Motor neuron (in vitro differentiated cells): ENCODE results near the gene FOXP1. TPM values are rescaled to one million over a fixed set of nuclear protein-coding genes. Genes with fewer than 3 reads are reported as not detected.

Experiments used
- ATAC-seq, 8 experiments: fragments of 200-7000 bp; cut with Tn5 transposase; replicated peaks in 6 of 8; 2 replicates each; pipeline ENCODE4 v1.8.0; 2021; ENCODE audit warnings: mild to moderate bottlenecking in 8 of 8, moderate library complexity in 8 of 8
- H3K27ac ChIP-seq, 2 donors: fragments of 250-450 bp; sonication (Bioruptor Pico); 2 replicates each; pipeline ENCODE4 v1.9.0; 2021; ENCODE audit warnings: antibody characterized with exemption in 2 of 2, mild to moderate bottlenecking in 2 of 2, moderate library complexity in 1 of 2
- H3K4me1 ChIP-seq, 2 donors: fragments of 250-450 bp; sonication (Bioruptor Pico); replicated peaks in 1 of 2; 2 replicates each; pipeline ENCODE4 v1.6.1; 2021; ENCODE audit warnings: antibody characterized with exemption in 2 of 2, mild to moderate bottlenecking in 2 of 2, moderate library complexity in 1 of 2
- H3K4me3 ChIP-seq, 5 donors: fragments of 250-450 bp; sonication (Bioruptor Pico); 2 replicates each; pipeline ENCODE4 v1.9.0; 2021; ENCODE audit warnings: antibody characterized with exemption in 5 of 5, mild to moderate bottlenecking in 5 of 5, moderate library complexity in 4 of 5
- WGBS, 10 experiments: fragments of 450-650 bp; shearing (Covaris generic); methylation state at CpG; one replicate each; pipeline ENCODE4 v1.0.0; 2022; 5-methylcytosine and 5-hydroxymethylcytosine counted together
- in situ Hi-C, 9 experiments: fragments of 400-800 bp; cut with MboI; loops; one replicate each; pipeline ENCODE4 v1.15.0; 2021; ENCODE audit warnings: low sequenced_read_pairs in 9 of 9, low pct_unique_long_range_greater_than_20kb in 2 of 9; ENCODE audit not compliant: unreplicated experiment in 9 of 9
- total RNA-seq, 8 experiments: library from RNA; unstranded; fragments of 300-600 nt; gene quantifications; 2 replicates each; pipeline versions ENCODE4 v1.2.3 to v1.2.4, GENCODE V29; 2022

The FOXP1 gene
- total RNA-seq, 8 experiments from 2014 or later, result 7.0 to 118 (median 74.5) TPM

DNA sequence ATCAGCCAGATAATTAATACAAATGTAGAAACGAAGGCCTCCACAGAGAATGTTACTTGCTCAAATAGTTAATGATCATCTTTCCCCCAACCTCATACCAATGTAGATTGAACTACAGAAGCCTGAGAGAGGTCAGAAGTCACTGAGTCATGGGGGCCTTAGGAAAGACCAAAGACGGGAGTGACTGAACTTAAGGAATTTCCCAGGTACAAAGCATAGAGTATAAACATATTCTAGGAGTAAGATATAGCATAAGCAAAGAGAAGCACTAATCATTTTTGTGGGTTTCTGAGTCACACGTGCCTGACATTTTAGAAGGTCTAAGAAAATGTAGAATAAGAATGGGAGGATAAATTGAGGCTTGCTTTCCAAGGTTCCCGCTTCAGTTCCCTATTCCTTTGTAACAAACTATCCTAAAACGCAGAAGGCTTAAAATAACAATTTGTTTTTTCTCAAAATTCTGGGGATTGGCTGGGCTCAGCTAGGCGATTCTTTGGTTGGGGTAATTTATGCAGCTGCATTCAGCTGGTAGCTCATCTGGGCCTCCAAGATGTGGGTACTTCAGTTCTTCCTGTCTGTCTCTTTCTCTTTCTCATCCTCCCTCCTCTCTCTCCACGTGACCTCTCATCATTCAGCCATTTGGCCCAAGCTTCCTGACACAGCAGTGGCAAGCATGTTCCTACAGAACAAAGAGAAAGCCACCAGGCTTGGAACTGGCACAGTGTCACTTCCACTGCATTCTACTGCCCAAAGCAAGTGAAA, 422.6 kb downstream of the FOXP1 start:
- no peak for ATAC-seq
- no peaks in the 10 kb centered on the region for H3K4me1 ChIP-seq
- in situ Hi-C loops, result no loop called here
- H3K4me3 ChIP-seq, result no peak overlapping the region
- 80 to 100% (median 90%) methylated on average over 2 to 6 of the region's 7 CpGs; no CpG with 5 or more reads in 1 of the 10 experiments for WGBS, 10 experiments
- no peak overlapping the region for H3K27ac ChIP-seq

DNA sequence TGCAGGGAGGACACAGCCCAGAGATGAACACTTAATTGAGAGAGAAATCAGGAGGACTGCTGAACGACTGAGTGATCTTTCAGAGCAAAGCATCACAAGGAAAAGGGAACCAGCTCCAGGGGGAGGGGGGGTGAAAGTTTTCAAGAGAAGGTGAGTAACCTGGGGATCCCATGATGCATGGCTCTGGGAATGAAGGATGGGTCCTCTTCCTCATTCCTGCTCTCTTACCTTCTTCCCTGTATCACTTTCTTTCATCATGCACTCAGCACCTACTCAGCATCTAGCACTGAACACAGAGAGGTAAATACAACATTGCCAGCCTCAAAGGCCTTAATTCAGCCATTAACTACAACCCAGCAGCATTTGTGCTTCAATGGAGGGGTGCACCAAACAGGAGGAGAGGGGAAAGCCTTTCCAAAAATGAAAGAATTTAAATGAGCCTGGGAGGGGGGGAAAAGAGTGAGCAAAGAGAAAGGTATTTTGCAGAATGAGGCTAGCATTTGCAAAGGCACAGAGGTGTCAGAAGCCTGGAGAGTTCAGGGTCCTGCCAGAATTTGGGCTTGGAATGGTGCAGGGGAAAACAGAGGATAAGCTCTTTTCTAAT, 427.4 kb downstream of the FOXP1 start:
- H3K27ac ChIP-seq, result no peak overlapping the region
- ATAC-seq, result no peak
- no peaks in the 10 kb centered on the region for H3K4me1 ChIP-seq
- no peak overlapping the region for H3K4me3 ChIP-seq
- in situ Hi-C loops, result no loop called here
- WGBS, 10 experiments, result 40 to 80% (median 64%) methylated on average over 1 of the region's 1 CpG; no CpG with 5 or more reads in 5 of the 10 experiments

DNA sequence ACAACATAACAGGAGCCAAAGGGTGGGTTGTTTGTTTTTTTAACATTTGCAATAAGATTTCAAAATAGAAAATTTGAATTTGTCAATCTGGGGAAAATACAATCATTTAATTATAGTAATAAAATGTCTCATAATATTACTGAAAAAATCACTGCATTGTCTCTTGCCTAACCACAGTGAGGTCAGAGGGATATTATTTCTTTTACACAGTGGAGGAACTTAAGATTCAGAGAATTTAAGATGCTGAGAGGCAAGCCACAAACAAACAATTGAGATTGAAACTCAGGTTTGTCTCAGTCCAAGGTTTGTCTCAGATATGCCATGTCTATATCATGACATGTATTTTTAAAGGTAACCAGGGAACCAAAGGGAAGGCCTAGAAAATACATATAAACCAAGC, 428.7 kb downstream of the FOXP1 start:
- Histone ChIP-seq H3K4me1 (peaks cover 0 to 4% of the 10 kb centered on the region in 2 donors), H3K27ac (no peak overlapping the region), H3K4me3 (no peak overlapping the region)
- ATAC-seq, result no peak
- in situ Hi-C loops, result no loop called here

DNA sequence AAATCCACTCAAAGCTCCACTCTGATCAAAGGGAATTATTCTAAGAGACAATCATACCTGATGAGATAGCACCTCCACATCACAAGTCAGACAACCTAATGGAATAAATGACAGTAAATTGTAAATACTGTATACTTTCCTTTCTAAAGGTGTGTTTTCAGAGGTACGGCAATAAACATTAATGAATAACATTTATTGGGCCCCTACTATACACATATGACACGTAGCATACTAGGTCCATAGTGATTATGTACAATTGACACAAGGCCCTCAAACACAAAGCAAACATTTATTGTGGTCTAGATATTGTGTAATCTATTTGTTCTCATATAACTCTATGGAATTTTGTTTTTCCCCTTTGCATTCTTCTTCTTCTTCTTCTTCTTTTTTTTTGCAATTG, 429.8 kb downstream of the FOXP1 start:
- Histone ChIP-seq H3K27ac (no peak overlapping the region), H3K4me1 (peaks cover 0 to 8% of the 10 kb centered on the region in 2 donors), H3K4me3 (no peak overlapping the region)
- no peak for ATAC-seq
- in situ Hi-C loops, result no loop called here
- 80 to 100% (median 93%) methylated on average over 1 to 2 of the region's 2 CpGs; no CpG with 5 or more reads in 1 of the 10 experiments for WGBS, 10 experiments

DNA sequence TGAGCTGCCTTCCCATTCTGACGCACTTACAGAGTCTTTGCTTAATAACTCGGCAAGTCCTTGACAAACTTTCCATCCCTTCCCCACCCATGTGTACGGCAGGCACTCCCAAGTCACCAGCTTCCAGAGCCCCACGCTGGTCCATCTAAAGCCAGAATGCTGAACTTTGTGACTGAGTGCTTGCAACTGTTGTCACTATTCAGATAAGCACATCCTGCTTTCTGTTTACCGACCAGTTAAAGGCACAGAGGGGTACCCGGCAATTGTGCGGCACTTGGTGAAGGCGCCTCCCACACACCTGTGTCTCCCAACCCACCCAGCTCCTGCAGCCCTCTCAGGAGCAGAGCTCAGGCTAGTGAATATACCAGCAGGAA, 430.6 kb downstream of the FOXP1 start:
- in situ Hi-C loops, result no loop called here
- H3K27ac ChIP-seq, result no peak overlapping the region
- H3K4me1 ChIP-seq, result peaks cover 0 to 8% of the 10 kb centered on the region in 2 donors
- no peak overlapping the region for H3K4me3 ChIP-seq
- ATAC-seq, result no peak
- WGBS, 10 experiments, result 87 to 100% (median 100%) methylated on average over 1 to 3 of the region's 8 CpGs; no CpG with 5 or more reads in 6 of the 10 experiments

DNA sequence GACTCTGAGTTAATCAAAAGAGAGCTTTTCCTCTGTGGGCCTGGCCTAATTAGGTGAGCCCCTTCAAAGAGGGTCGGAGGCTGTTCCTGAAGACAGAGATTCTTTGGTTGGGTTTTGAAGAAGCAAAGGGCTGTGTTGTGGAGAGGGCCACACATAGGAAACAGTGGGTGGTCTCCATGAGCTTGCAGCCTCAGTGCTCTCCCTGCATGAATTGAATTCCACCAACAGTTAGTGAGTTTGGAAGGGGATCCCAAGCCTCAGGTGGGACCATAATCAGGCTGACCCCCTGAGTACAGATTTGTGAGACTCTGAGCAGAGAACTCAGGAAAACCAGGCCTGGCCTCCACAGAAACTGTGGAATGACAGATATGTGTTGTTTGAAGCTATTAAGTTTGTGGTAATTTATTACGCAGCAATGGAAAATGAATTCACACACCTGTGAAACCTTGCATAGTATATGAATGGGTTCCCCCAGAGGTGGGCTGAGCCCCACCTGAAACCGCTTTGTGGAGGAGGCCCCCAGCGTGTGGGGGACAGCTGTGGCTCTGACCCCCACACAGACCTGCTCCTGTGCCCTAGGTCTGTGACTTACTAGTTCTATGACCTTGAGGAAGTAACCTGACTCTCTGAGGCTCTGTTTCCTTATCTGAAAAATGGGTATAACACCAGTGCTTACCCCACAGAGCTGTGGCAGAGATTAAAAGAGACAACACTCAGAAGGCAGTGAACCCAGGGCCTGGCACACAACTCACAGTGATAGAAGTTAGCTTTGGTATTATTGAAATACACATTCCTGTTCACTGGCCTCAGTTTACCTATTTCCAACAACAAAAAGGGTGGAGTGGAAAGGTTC, 431.3 kb downstream of the FOXP1 start:
- Histone ChIP-seq H3K4me1 (peaks cover under 1 to 12% of the 10 kb centered on the region in 2 donors), H3K27ac (no peak overlapping the region), H3K4me3 (no peak overlapping the region)
- in situ Hi-C loops, result no loop called here
- WGBS, 10 experiments, result 50 to 100% (median 83%) methylated on average over 1 to 2 of the region's 4 CpGs; no CpG with 5 or more reads in 2 of the 10 experiments
- no peak for ATAC-seq

DNA sequence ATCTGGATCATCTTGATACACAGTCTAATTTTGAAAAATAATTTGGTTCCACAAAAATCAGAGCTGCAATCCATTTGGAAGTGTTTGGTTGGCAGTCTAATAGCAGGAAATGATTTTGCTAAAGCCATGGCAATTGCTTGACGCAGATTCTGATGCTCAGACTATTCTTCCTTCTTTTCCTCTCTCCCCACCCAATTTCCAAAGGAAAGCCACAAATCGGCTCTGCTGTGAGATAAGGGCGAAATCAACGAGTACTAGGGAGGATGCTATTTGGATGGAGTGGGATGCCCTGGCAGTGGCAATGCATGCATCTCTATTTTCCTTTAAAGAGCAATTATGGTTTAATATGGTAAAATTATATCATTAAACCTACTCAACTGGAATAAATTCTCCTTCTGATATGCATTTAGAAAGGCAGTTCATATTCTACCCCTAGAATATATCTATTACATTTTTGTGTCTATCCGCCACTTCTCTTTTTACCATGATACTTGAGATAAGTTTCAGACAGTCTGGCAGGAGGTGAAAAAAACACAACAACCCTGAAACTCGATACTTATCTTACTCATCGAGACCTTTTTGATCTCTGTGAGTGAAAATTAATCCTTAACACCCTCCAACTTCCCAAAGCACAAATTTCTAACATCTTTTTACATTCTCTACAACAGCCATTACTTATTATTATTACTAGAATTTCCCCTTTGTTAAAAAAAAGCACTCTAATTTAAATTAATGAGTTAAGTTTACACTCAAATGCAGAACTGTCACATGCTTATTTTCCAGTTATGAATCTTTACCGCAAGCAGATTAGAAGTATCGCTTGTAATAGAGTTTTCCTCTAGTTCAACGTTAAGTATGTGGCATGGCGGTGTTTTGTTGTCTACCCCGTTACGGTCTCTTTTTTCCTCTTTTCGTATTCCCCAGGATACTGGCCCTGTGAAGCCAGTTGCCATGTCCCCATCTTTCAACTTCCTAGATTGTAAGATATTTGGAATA, 433.3 kb downstream of the FOXP1 start:
- H3K4me1 ChIP-seq, result peaks cover 10 to 29% of the 10 kb centered on the region in 2 donors
- H3K27ac ChIP-seq, result no peak overlapping the region
- in situ Hi-C loops, result no loop called here
- no peak overlapping the region for H3K4me3 ChIP-seq
- no peak for ATAC-seq
- 77 to 98% (median 92%) methylated on average over 7 to 14 of the region's 14 CpGs for WGBS, 10 experiments

DNA sequence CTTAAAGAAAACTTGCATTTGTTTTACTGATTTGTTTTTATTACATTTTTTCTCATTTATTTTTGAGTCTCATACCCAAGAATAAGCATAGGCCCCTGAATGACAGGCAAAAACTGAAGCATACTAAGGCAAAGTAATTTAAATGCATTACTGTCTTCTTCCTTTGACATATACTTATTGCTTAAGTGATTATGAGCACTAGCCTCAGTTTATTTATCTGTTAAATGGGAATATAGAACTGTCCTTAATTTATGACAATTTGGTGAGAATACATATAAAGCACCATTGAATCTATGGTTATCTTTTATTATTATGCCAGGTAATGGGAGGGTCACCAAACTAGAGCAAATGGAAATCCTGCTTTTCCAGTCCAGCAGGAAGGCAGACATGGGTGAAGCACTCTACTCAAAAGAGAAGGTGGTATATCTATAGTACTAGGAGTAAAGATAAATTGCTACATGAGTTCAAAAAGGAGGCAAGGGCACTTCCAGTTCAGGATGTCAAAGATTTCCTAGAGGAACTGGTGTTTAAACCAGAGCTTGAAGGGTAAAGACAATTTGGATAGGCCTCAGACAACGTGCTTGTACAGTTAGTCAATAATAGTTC, 435.0 kb downstream of the FOXP1 start:
- Histone ChIP-seq H3K4me3 (no peak overlapping the region), H3K4me1 (peaks cover 10 to 29% of the 10 kb centered on the region in 2 donors), H3K27ac (no peak overlapping the region)
- 0 to 100% (median 88%) methylated on average over 1 of the region's 1 CpG; no CpG with 5 or more reads in 2 of the 10 experiments for WGBS, 10 experiments
- in situ Hi-C loops, result no loop called here
- no peak for ATAC-seq

DNA sequence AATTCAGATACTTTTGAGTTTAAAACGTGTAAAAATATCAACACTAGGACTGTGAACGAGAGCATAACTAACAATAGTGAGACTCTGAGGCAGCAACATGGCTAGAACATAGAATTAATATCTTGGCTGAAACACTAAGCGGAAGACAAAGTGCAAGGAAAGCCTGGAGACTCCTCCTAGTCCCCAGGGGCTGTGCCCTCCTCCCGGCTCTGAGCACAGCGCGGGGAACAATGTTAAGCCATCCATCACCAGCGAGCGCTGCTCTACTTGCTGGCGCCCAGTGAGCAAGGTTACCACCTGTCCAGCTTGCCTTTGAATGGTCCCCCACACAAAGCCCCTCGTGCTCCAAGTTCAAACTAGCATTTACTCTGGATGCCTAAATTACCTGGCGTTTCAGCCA, 436.9 kb downstream of the FOXP1 start:
- Histone ChIP-seq H3K4me1 (peaks cover 10 to 33% of the 10 kb centered on the region in 2 donors), H3K4me3 (no peak overlapping the region), H3K27ac (no peak overlapping the region)
- peak in 5 of 8 experiments; percentile 75 to 90 (median 89) for ATAC-seq
- in situ Hi-C loops, result no loop called here
- 10 to 74% (median 28%) methylated on average over 3 to 8 of the region's 11 CpGs; no CpG with 5 or more reads in 1 of the 10 experiments for WGBS, 10 experiments

DNA sequence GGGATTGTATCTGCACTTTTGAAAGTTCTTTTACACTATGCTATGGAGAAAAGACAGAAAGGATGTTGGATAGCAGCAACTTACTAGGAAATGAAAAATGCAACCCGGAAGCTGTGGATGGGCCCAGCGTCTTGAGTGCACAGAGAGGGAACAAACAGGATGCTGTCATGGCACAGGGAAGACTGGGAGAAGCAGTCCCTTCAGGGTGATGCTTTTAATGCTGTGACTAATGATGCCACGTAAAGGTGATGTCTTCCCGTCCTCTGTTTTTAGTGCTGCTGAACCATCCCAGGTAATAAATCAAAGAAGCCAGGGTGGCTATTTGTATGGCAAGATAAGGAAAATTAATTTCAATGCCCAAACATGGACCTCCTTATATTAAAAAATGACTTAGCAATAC, 437.6 kb downstream of the FOXP1 start:
- in situ Hi-C loops, result no loop called here
- ATAC-seq, result peak in 3 of 8 experiments; percentile 16 to 45 (median 41)
- H3K4me3 ChIP-seq, result no peak overlapping the region

DNA sequence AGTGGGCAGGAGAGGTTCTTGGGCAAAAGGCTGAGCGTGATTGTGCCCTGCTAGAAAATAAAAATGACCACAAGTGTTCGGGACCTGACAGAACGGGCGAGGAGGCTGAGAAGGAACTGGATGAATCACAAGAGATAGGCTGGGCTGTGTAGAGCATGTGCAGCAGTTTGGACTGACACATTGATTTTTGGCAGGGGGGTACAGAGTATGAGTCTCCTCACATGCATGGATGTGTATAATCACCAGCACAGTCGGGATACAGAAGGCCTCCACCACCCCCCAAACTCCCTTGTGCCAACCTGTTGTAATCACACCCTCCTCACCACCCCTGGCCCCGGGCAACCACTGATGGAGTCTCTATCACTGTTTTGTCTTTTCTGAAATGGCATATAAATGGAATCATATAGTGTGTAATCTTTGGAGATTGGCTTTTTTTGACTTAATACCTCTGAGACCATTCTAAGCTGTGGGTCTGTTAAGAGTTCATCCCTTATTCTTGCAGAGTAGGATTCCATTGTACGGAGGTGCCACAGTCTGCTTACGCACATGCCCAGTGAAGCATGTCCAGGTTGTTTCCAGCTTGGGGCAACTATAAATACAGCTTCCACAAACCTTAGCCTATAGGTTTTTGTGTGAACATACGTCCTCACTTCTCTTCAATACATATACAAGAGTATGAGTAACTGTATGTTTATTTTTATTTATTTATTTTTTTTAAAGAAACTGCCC, 438.8 kb downstream of the FOXP1 start:
- WGBS, 10 experiments, result 57 to 98% (median 91%) methylated on average over 2 to 8 of the region's 9 CpGs; no CpG with 5 or more reads in 2 of the 10 experiments
- in situ Hi-C loops, result no loop called here
- Histone ChIP-seq H3K4me1 (peaks cover 10 to 27% of the 10 kb centered on the region in 2 donors), H3K4me3 (no peak overlapping the region), H3K27ac (no peak overlapping the region)
- ATAC-seq, result no peak

More for the DNA sequence above, 437.6 kb downstream of the FOXP1 start:
- peak overlapping the region in 1 of 2 donors; percentile 9 for H3K27ac ChIP-seq
- H3K4me1 ChIP-seq, result peaks cover 10 to 33% of the 10 kb centered on the region in 2 donors
- WGBS, 10 experiments, result 20 to 100% (median 72%) methylated on average over 1 to 4 of the region's 4 CpGs; no CpG with 5 or more reads in 1 of the 10 experiments
